Endodermal cell (in vitro differentiated cells): ENCODE results near the gene TEDC2. TPM values are rescaled to one million over a fixed set of nuclear protein-coding genes. Genes with fewer than 3 reads are reported as not detected.

Source experiments
- DNase-seq: peaks from one replicate; pipeline ENCODE4 v3.0.0-alpha.2; 2017
- H3K27ac ChIP-seq: 2 replicates; pipeline ENCODE4 v1.5.1; 2013; ENCODE audit warnings: mild to moderate bottlenecking, low read depth, low read length, moderate library complexity
- H3K27me3 ChIP-seq: 2 replicates; pipeline ENCODE4 v1.6.1; 2013; ENCODE audit warnings: mild to moderate bottlenecking, low read length, moderate library complexity; ENCODE audit not compliant: insufficient read depth, control insufficient read depth, poor library complexity, severe bottlenecking
- H3K36me3 ChIP-seq: 2 replicates; pipeline ENCODE4 v1.7.0; 2013; ENCODE audit warnings: mild to moderate bottlenecking, low read length, moderate library complexity; ENCODE audit not compliant: control insufficient read depth, insufficient read depth
- H3K4me1 ChIP-seq: one replicate; pipeline ENCODE4 v1.7.0; 2013; ENCODE audit warnings: low read length; ENCODE audit not compliant: control insufficient read depth, insufficient read depth
- H3K4me3 ChIP-seq: 2 replicates; pipeline ENCODE4 v1.5.1; 2013; ENCODE audit warnings: mild to moderate bottlenecking, low read length, moderate library complexity
- H3K9ac ChIP-seq: 2 replicates; pipeline ENCODE4 v1.6.1; 2013; ENCODE audit warnings: mild to moderate bottlenecking, low read length, moderate library complexity; ENCODE audit not compliant: poor library complexity, severe bottlenecking; ENCODE audit errors: extremely low read depth
- H3K9me3 ChIP-seq: 2 replicates; pipeline ENCODE4 v1.6.1; 2013; ENCODE audit warnings: mild to moderate bottlenecking, low read length, moderate library complexity; ENCODE audit not compliant: control insufficient read depth
- H3K27ac Mint-ChIP-seq: 2 replicates; pipeline ENCODE4 v1.8.0; 2020; ENCODE audit warnings: mixed read lengths
- H3K27me3 Mint-ChIP-seq: 2 replicates; pipeline ENCODE4 v1.8.0; 2021; ENCODE audit warnings: mild to moderate bottlenecking, mixed read lengths; ENCODE audit not compliant: insufficient read depth
- H3K36me3 Mint-ChIP-seq: 2 replicates; pipeline ENCODE4 v1.8.0; 2020; ENCODE audit warnings: low read depth, mixed read lengths
- H3K4me1 Mint-ChIP-seq: 2 replicates; pipeline ENCODE4 v1.8.0; 2020; ENCODE audit warnings: mixed read lengths
- H3K4me3 Mint-ChIP-seq: 2 replicates; pipeline ENCODE4 v1.8.0; 2020; ENCODE audit warnings: mild to moderate bottlenecking, moderate library complexity, mixed read lengths
- H3K9me3 Mint-ChIP-seq: 2 replicates; pipeline ENCODE4 v1.8.0; 2020; ENCODE audit warnings: mild to moderate bottlenecking, mixed read lengths
- CTCF ChIP-seq: fragments of 200-600 bp; sonication (generic); conservative IDR thresholded peaks from 2 replicates; pipeline ENCODE4 v1.5.0; 2021; ENCODE audit warnings: antibody characterized with exemption, mild to moderate bottlenecking
- WGBS, 2 experiments: methylation state at CpG; one replicate each; pipeline versions ENCODE4 v1.1.5 to v1.1.7; 2013; ENCODE audit warnings: missing lambda C conversion rate in 2 of 2, mixed read lengths in 1 of 2; ENCODE audit not compliant: insufficient coverage in 1 of 2, insufficient read length in 1 of 2; 5-methylcytosine and 5-hydroxymethylcytosine counted together
- total RNA-seq, 2 donors: library from RNA; stranded (reverse); fragmentation: NEBNext Ultra II Directional in 1 of 2; extraction: Animal tissue kit (Norgen Biotek cat#: 25700) in 1 of 2; gene quantifications; 2 replicates in 1 of 2; 3 replicates in 1 of 2; pipeline ENCODE4 v1.2.1, GENCODE V29; 2021

Gene TEDC2
- total RNA-seq, 2 donors from 2014 or later = 44.0 to 57.6 TPM

- peaks cover 3% of the 10 kb centered on the region for H3K4me1 Mint-ChIP-seq
- H3K27me3 Mint-ChIP-seq = no peaks in the 10 kb centered on the region
- no peak overlapping the region for H3K9ac ChIP-seq
- no peak for DNase-seq
- no peaks in the 10 kb centered on the region for H3K27me3 ChIP-seq
- no peaks in the 10 kb centered on the region for H3K9me3 Mint-ChIP-seq
- H3K27ac Mint-ChIP-seq = no peak overlapping the region
- no peaks in the 10 kb centered on the region for H3K36me3 Mint-ChIP-seq
- TF ChIP-seq CTCF = no peak
- H3K27ac ChIP-seq = no peak overlapping the region
- H3K4me3 Mint-ChIP-seq = no peak overlapping the region
- no peaks in the 10 kb centered on the region for H3K36me3 ChIP-seq
- H3K4me1 ChIP-seq = no peaks in the 10 kb centered on the region
- no peak overlapping the region for H3K4me3 ChIP-seq
- H3K9me3 ChIP-seq = no peaks in the 10 kb centered on the region
- WGBS, 2 experiments = 91 to 97% methylated on average over 22 to 33 of the region's 33 CpGs
Measured at GRCh38 chr16:2485811-2486507, 26.1 kb downstream of the TEDC2 start.

- no peak for DNase-seq
- H3K27me3 ChIP-seq = no peaks in the 10 kb centered on the region
- H3K4me3 ChIP-seq = no peak overlapping the region
- Mint-ChIP-seq H3K4me1 (peaks cover 3% of the 10 kb centered on the region), H3K27ac (peak overlapping the region; percentile 16), H3K36me3 (no peaks in the 10 kb centered on the region), H3K27me3 (no peaks in the 10 kb centered on the region), H3K4me3 (no peak overlapping the region), H3K9me3 (no peaks in the 10 kb centered on the region)
- peak overlapping the region; percentile 24 for H3K27ac ChIP-seq
- TF ChIP-seq CTCF = peak; percentile 19
- WGBS, 2 experiments = 81 to 89% methylated on average over 18 to 29 of the region's 29 CpGs
- H3K36me3 ChIP-seq = no peaks in the 10 kb centered on the region
- no peaks in the 10 kb centered on the region for H3K9me3 ChIP-seq
- no peaks in the 10 kb centered on the region for H3K4me1 ChIP-seq
- no peak overlapping the region for H3K9ac ChIP-seq
Measured at GRCh38 chr16:2486645-2487516, 27.0 kb downstream of the TEDC2 start.

- no peak overlapping the region for H3K9ac ChIP-seq
- WGBS, 2 experiments = 86 to 93% methylated on average over 6 to 8 of the region's 8 CpGs
- no peak for TF ChIP-seq CTCF
- H3K27ac ChIP-seq = peak overlapping the region; percentile 24
- no peaks in the 10 kb centered on the region for H3K36me3 ChIP-seq
- H3K4me3 ChIP-seq = no peak overlapping the region
- Mint-ChIP-seq H3K4me3 (no peak overlapping the region), H3K9me3 (no peaks in the 10 kb centered on the region), H3K4me1 (peaks cover 3% of the 10 kb centered on the region), H3K27me3 (no peaks in the 10 kb centered on the region), H3K36me3 (no peaks in the 10 kb centered on the region), H3K27ac (peak overlapping the region; percentile 16)
- no peaks in the 10 kb centered on the region for H3K9me3 ChIP-seq
- peak; percentile 33 for DNase-seq
- no peaks in the 10 kb centered on the region for H3K4me1 ChIP-seq
- H3K27me3 ChIP-seq = no peaks in the 10 kb centered on the region
Measured at GRCh38 chr16:2487517-2487842, 27.6 kb downstream of the TEDC2 start.
